ENCODE results near the gene MMEL1. TPM values are rescaled to one million over a fixed set of nuclear protein-coding genes. Genes with fewer than 3 reads are reported as not detected.
A peak's percentile ranks its signal among the peaks of the same experiment; 100 is the strongest.

Gene MMEL1
- total RNA-seq, 1 experiment from 2014 or later, result not detected

DNA sequence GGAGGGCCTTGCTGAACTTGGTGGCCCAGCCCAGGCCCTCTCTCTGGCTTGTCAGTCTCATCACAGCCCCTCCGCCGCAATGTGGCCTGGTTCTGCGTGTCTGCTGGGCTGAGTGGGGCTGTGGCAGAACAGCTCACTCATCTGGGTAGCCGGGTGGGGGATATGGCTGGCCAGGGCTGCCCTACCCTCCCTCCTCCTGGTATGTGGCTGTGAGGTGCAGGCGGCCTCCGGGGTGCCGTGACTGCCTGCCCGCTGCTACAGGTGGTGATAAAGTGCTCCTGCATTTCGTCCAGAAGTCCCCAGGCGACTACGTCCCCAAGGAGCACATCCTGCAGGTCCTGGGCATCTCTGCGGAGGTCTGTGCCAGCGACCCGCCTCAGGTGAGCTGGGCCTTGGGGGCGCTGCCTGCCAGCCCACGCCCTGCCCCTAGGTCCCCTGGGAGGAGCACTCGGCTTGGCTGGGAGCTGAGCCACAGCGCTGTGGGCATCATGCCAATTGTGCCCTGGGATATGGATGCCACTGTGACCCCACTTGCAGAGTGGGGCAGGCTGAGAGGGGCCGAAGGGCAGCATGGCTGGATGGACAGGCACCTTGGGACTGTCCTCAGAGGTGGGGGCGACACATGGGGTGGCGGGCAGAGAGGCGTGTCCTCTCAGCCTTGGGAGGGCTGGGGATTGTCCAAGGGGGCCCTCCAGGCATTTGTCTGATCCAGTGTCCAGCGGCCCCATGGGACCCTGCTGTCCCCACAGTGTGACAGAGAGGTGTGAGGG is 44.0 kb downstream of the MMEL1 start:
- no peaks in the 10 kb centered on the region for H3K9me2 ChIP-seq (replicated peaks; ENCODE audit: low read length)
- no peak for DNase-seq
- TF ChIP-seq, protein P1, sequence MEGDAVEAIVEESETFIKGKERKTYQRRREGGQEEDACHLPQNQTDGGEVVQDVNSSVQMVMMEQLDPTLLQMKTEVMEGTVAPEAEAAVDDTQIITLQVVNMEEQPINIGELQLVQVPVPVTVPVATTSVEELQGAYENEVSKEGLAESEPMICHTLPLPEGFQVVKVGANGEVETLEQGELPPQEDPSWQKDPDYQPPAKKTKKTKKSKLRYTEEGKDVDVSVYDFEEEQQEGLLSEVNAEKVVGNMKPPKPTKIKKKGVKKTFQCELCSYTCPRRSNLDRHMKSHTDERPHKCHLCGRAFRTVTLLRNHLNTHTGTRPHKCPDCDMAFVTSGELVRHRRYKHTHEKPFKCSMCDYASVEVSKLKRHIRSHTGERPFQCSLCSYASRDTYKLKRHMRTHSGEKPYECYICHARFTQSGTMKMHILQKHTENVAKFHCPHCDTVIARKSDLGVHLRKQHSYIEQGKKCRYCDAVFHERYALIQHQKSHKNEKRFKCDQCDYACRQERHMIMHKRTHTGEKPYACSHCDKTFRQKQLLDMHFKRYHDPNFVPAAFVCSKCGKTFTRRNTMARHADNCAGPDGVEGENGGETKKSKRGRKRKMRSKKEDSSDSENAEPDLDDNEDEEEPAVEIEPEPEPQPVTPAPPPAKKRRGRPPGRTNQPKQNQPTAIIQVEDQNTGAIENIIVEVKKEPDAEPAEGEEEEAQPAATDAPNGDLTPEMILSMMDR (conservative IDR thresholded peaks at IDR 0.05; ENCODE audit: low read depth, low read length), result no peak
- TF ChIP-seq EZH2phosphoT487 (IDR thresholded peaks at IDR 0.05; ENCODE audit: borderline replicate concordance, low read length) (no peak), EZH2 (IDR thresholded peaks at IDR 0.05; ENCODE audit: low read length, unreplicated experiment) (no peak)
- intact Hi-C loops (cut with micrococcal nuclease), result loop anchor here (5.0 kb wide), 1 partner anchor 42 kb away; no protein-coding TSS in a partner anchor
- peaks cover 16% of the 10 kb centered on the region; the same call in 1 of the 2 replicates for H3K79me2 ChIP-seq (ENCODE audit: low read length)
- H3K4me3 ChIP-seq (ENCODE audit: low read length), result no peak overlapping the region
- BruUV-seq (replicated peaks), result no TSS peak
- no peaks in the 10 kb centered on the region for H3F3A ChIP-seq (ENCODE audit: low read length, unreplicated experiment)
- H3K27me3 ChIP-seq (ENCODE audit: low read length), result no peaks in the 10 kb centered on the region
- CTCF ChIA-PET, result no interaction called here
- POLR2A ChIA-PET (ENCODE audit: unreplicated experiment), result no interaction called here
- no peaks in the 10 kb centered on the region for H4K20me1 ChIP-seq (ENCODE audit: low read length)
- ATAC-seq, result no peak
- no peak overlapping the region for H3K4me2 ChIP-seq (ENCODE audit: low read length)
- peaks cover 2% of the 10 kb centered on the region; the same call in 1 of the 2 replicates for H3K36me3 ChIP-seq (ENCODE audit: low read depth, low read length)
- no peak overlapping the region for H3K9ac ChIP-seq (ENCODE audit: low read length)
- H2AFZ ChIP-seq (ENCODE audit: low read length), result no peak overlapping the region
- no peaks in the 10 kb centered on the region for H3K9me3 ChIP-seq (ENCODE audit: low read length)
- peaks cover 14% of the 10 kb centered on the region for H3K4me1 ChIP-seq (ENCODE audit: insufficient read depth, low read length)
- H3K27ac ChIP-seq (ENCODE audit: low read length), result no peak overlapping the region

DNA sequence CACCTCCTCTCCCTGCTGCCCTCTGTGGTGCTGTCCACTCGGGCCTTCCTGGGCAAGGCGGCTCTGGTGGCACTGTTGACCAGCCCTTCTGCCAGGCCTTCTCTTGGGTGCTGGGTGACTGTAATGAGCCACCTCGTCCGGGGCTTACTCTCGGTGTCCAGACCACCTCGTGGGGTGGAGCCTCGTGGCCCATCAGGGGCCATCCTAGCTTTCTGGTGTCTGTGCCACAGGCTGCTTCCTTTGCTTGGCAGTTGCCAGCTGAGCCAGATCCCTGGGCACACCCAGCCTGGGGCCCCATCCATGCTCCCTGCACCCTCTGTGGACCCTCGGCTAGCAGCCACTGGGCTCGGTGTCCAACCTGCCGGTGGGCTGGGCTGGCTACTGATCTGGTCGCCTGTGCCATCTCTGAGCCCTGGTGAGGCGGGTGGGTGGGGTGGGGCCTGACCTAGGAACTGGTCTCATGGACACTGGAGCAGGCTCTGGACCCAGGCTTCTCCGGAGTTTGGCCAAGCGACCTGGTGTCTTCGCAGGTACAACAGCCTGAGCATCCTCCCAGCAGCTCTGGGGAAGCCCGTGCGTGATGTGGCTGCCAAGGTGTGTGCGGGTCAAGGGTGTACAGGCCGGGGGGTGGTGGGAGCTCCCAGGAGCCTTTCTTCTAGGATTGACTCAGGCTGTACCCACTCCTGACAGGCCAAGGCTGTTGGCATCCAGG is 44.8 kb downstream of the MMEL1 start:
- H3K4me1 ChIP-seq (ENCODE audit: insufficient read depth, low read length), result peaks cover 14% of the 10 kb centered on the region
- POLR2A ChIA-PET (ENCODE audit: unreplicated experiment), result interaction anchor here (0.6 kb wide), 1 partner anchor 81 kb away, joined by 3 read pairs; no protein-coding TSS in a partner anchor
- DNase-seq (no peak), ATAC-seq (no peak)
- intact Hi-C loops (cut with micrococcal nuclease), result loop anchor here (5.0 kb wide), 1 partner anchor 41 kb away; no protein-coding TSS in a partner anchor
- TF ChIP-seq EZH2phosphoT487 (IDR thresholded peaks at IDR 0.05; ENCODE audit: borderline replicate concordance, low read length) (no peak), EZH2 (IDR thresholded peaks at IDR 0.05; ENCODE audit: low read length, unreplicated experiment) (no peak)
- TF ChIP-seq, protein P1 (conservative IDR thresholded peaks at IDR 0.05; ENCODE audit: low read depth, low read length), result no peak
- no TSS peak for BruUV-seq (replicated peaks)
- peak overlapping the region; percentile 96 for H3K4me2 ChIP-seq (ENCODE audit: low read length)
- H3F3A ChIP-seq (ENCODE audit: low read length, unreplicated experiment), result no peaks in the 10 kb centered on the region
- no peak overlapping the region for H2AFZ ChIP-seq (ENCODE audit: low read length)
- no peaks in the 10 kb centered on the region for H3K9me3 ChIP-seq (ENCODE audit: low read length)
- H3K27me3 ChIP-seq (ENCODE audit: low read length), result no peaks in the 10 kb centered on the region
- peaks cover 2% of the 10 kb centered on the region; the same call in 1 of the 2 replicates for H3K36me3 ChIP-seq (ENCODE audit: low read depth, low read length)
- H4K20me1 ChIP-seq (ENCODE audit: low read length), result no peaks in the 10 kb centered on the region
- H3K9ac ChIP-seq (ENCODE audit: low read length), result peak overlapping the region; percentile 86; the same call in 1 of the 2 replicates
- CTCF ChIA-PET, result interaction anchor here (0.7 kb wide), 1 partner anchor 393 kb away, joined by 4 read pairs; no protein-coding TSS in a partner anchor
- H3K9me2 ChIP-seq (replicated peaks; ENCODE audit: low read length), result no peaks in the 10 kb centered on the region
- H3K4me3 ChIP-seq (ENCODE audit: low read length), result peak overlapping the region; percentile 96
- H3K27ac ChIP-seq (ENCODE audit: low read length), result no peak overlapping the region
- peaks cover 16% of the 10 kb centered on the region; the same call in 1 of the 2 replicates for H3K79me2 ChIP-seq (ENCODE audit: low read length)
